IMR-90 (cell line): ENCODE results near the gene DGKG. TPM values are rescaled to one million over a fixed set of nuclear protein-coding genes. Genes with fewer than 3 reads are reported as not detected.

Source experiments
- ATAC-seq: fragments of 200-7000 bp; cut with Tn5 transposase; 2 replicates; pipeline ENCODE4 v1.9.1; 2020; ENCODE audit warnings: low read depth, mild to moderate bottlenecking, moderate library complexity
- BruUV-seq: library from RNA; stranded (reverse); fragments of 400-500 nt; replicated peaks from 2 replicates; lab custom pipeline; 2021; lab: Mats Ljungman, UMichigan
- CTCF ChIA-PET: fragments of 300-600 bp; formaldehyde crosslinking; extraction: SDS; loops from one replicate; lab custom pipeline; 2021; ENCODE audit warnings: antibody characterized with exemption; lab: Yijun Ruan, JAX
- POLR2A ChIA-PET: fragments of 300-600 bp; sonication (Branson Sonifier 250); formaldehyde crosslinking; loops from one replicate; lab custom pipeline; 2022; ENCODE audit warnings: antibody characterized with exemption; ENCODE audit not compliant: unreplicated experiment; lab: Charles Lee
- DNase-seq: peaks from one replicate; pipeline ENCODE4 v3.0.0; 2013
- H2AFZ ChIP-seq: replicated peaks from 2 replicates; pipeline ENCODE3; 2013; ENCODE audit warnings: low read length, mild to moderate bottlenecking; ENCODE audit not compliant: poor library complexity
- H2AK5ac ChIP-seq: 2 replicates; pipeline ENCODE4 v1.6.1; 2013; ENCODE audit warnings: low read depth, low read length, inconsistent platforms
- H2AK9ac ChIP-seq: replicated peaks from 2 replicates; pipeline ENCODE3; 2013; ENCODE audit warnings: mild to moderate bottlenecking, low read depth, low read length, moderate library complexity; ENCODE audit not compliant: poor library complexity
- H2BK120ac ChIP-seq: 2 replicates; pipeline ENCODE4 v1.6.1; 2013; ENCODE audit warnings: low read depth, low read length, inconsistent platforms
- H2BK15ac ChIP-seq: 3 replicates; pipeline ENCODE4 v1.6.1; 2013; ENCODE audit warnings: low read depth, low read length, inconsistent platforms
- H2BK20ac ChIP-seq: 2 replicates; pipeline ENCODE4 v1.6.1; 2013; ENCODE audit warnings: low read depth, mild to moderate bottlenecking, inconsistent platforms, low read length, moderate library complexity
- H2BK5ac ChIP-seq: 2 replicates; pipeline ENCODE4 v1.6.1; 2013; ENCODE audit warnings: mild to moderate bottlenecking, low read depth, low read length, inconsistent platforms; ENCODE audit not compliant: poor library complexity, severe bottlenecking
- H3K14ac ChIP-seq: replicated peaks from 2 replicates; pipeline ENCODE4 v1.6.1; 2013; ENCODE audit warnings: low read depth, low read length, inconsistent platforms
- H3K18ac ChIP-seq: 2 replicates; pipeline ENCODE4 v1.6.1; 2013; ENCODE audit warnings: low read depth, low read length, control low read depth
- H3K23ac ChIP-seq: 2 replicates; pipeline ENCODE4 v1.6.1; 2013; ENCODE audit warnings: low read depth, low read length, inconsistent platforms
- H3K27ac ChIP-seq: 2 replicates; pipeline ENCODE4 v1.5.1; 2013; ENCODE audit warnings: mild to moderate bottlenecking, control low read depth, low read length; ENCODE audit not compliant: insufficient read depth
- H3K27me3 ChIP-seq: 2 replicates; pipeline ENCODE4 v1.6.1; 2013; ENCODE audit warnings: low read length; ENCODE audit not compliant: control insufficient read depth, insufficient read depth
- H3K36me3 ChIP-seq: 2 replicates; pipeline ENCODE4 v1.6.1; 2013; ENCODE audit warnings: low read length, mixed read lengths; ENCODE audit not compliant: control insufficient read depth, insufficient read depth
- H3K4ac ChIP-seq: 2 replicates; pipeline ENCODE4 v1.6.1; 2013; ENCODE audit warnings: low read depth, low read length, inconsistent platforms
- H3K4me1 ChIP-seq: 2 replicates; pipeline ENCODE4 v1.6.1; 2013; ENCODE audit warnings: low read length, mixed read lengths; ENCODE audit not compliant: control insufficient read depth, insufficient read depth
- H3K4me2 ChIP-seq: 2 replicates; pipeline ENCODE4 v1.6.1; 2013; ENCODE audit warnings: low read depth, mild to moderate bottlenecking, control low read depth, low read length, moderate library complexity
- H3K4me3 ChIP-seq: 2 replicates; pipeline ENCODE4 v1.5.1; 2013; ENCODE audit warnings: low read depth, mild to moderate bottlenecking, control low read depth, low read length, moderate library complexity; ENCODE audit not compliant: insufficient read depth
- H3K56ac ChIP-seq: 2 replicates; pipeline ENCODE4 v1.6.1; 2013; ENCODE audit warnings: low read length, inconsistent platforms; ENCODE audit not compliant: insufficient read depth; ENCODE audit errors: extremely low read depth
- H3K79me1 ChIP-seq, 2 experiments: 2 replicates each; pipeline ENCODE4 v1.6.1; 2013; ENCODE audit warnings: low read length in 2 of 2, inconsistent platforms in 1 of 2, low read depth in 1 of 2
- H3K9ac ChIP-seq: 2 replicates; pipeline ENCODE4 v1.6.1; 2013; ENCODE audit warnings: low read depth, low read length, control low read depth
- H3K9me1 ChIP-seq: 2 replicates; pipeline ENCODE4 v1.6.1; 2013; ENCODE audit warnings: low read length, inconsistent platforms; ENCODE audit not compliant: insufficient read depth
- H3K9me3 ChIP-seq: 2 replicates; pipeline ENCODE4 v1.6.1; 2013; ENCODE audit warnings: low read length; ENCODE audit not compliant: control insufficient read depth, insufficient read depth
- H4K20me1 ChIP-seq: 2 replicates; pipeline ENCODE4 v1.6.1; 2013; ENCODE audit warnings: low read length, inconsistent platforms; ENCODE audit not compliant: insufficient read depth
- H4K5ac ChIP-seq: 2 replicates; pipeline ENCODE4 v1.6.1; 2013; ENCODE audit warnings: mild to moderate bottlenecking, low read depth, low read length, control low read depth
- H4K8ac ChIP-seq, 2 experiments: 2 replicates each; pipeline ENCODE4 v1.6.1; 2013; ENCODE audit warnings: low read depth in 2 of 2, low read length in 2 of 2, control low read depth in 1 of 2, inconsistent platforms in 1 of 2
- H4K91ac ChIP-seq: 2 replicates; pipeline ENCODE4 v1.6.1; 2013; ENCODE audit warnings: low read depth, low read length, inconsistent platforms; ENCODE audit not compliant: insufficient read depth
- CEBPB ChIP-seq: IDR thresholded peaks from 2 replicates; pipeline ENCODE4 v1.6.1; 2012; ENCODE audit warnings: low read depth, low read length, improper control_type of control experiment
- CHD1 ChIP-seq: IDR thresholded peaks from 2 replicates; pipeline ENCODE4 v1.6.1; 2012; ENCODE audit warnings: low read depth, low read length, improper control_type of control experiment
- NFE2L2 ChIP-seq: fragments of 150-350 bp; IDR thresholded peaks from 2 replicates; pipeline ENCODE4 v1.6.1; 2016; ENCODE audit warnings: low read depth, mild to moderate bottlenecking, low read length
- POLR2A ChIP-seq: IDR thresholded peaks from 2 replicates; pipeline ENCODE4 v1.6.1; 2012; ENCODE audit warnings: mild to moderate bottlenecking, low read depth, low read length
- RCOR1 ChIP-seq: IDR thresholded peaks from 2 replicates; pipeline ENCODE4 v1.6.1; 2012; ENCODE audit warnings: mild to moderate bottlenecking, low read length, improper control_type of control experiment; ENCODE audit not compliant: insufficient replicate concordance
- SMC3 ChIP-seq: fragments of 150-350 bp; IDR thresholded peaks from 2 replicates; pipeline ENCODE4 v1.6.1; 2016; ENCODE audit warnings: low read depth, mild to moderate bottlenecking, antibody characterized with exemption, low read length, moderate library complexity
- WGBS, 2 experiments: methylation state at CpG; one replicate each; pipeline versions ENCODE4 v1.1.5 to v1.1.7; 2013; ENCODE audit warnings: missing lambda C conversion rate in 2 of 2; ENCODE audit not compliant: insufficient read length in 1 of 2; ENCODE audit errors: extremely low coverage in 2 of 2; 5-methylcytosine and 5-hydroxymethylcytosine counted together
- dilution Hi-C: fragments of 300-500 bp; cut with HindIII; formaldehyde crosslinking; loops from one replicate; pipeline ENCODE4 v1.14.3; 2018; ENCODE audit warnings: low sequenced_read_pairs; ENCODE audit not compliant: unreplicated experiment
- in situ Hi-C: fragments of 300-500 bp; cut with MboI; formaldehyde crosslinking; loops from 3 replicates; pipeline ENCODE4 v1.14.3; 2019; ENCODE audit warnings: low sequenced_read_pairs, inconsistent platforms, mixed read lengths
- intact Hi-C: fragments of 100-400 bp; cut with micrococcal nuclease; formaldehyde crosslinking; loops from 2 replicates; pipeline ENCODE4 v1.10.0; 2022
- polyA plus RNA-seq, 3 experiments: library from polyadenylated mRNA; depleted of rRNA; stranded (reverse); fragments of >200 nt; gene quantifications; 2 replicates each; pipeline ENCODE4 v1.2.3, GENCODE V29; 2012; ENCODE audit warnings: low replicate concordance in 1 of 3
- total RNA-seq: library from RNA; depleted of rRNA; stranded (reverse); fragments of >200 nt; gene quantifications from 2 replicates; pipeline ENCODE4 v1.2.3, GENCODE V29; 2012
- TF ChIP-seq, protein P1 (sequence below): conservative IDR thresholded peaks from 2 replicates; pipeline ENCODE4 v1.5.1; 2012; ENCODE audit warnings: mild to moderate bottlenecking, low read depth, low read length, improper control_type of control experiment

DGKG gene
- total and polyA plus RNA-seq, 2 of the 4 experiments (the other 2 are of a cell fraction) = 1.2 to 4.1 TPM

- TF ChIP-seq NFE2L2 (no peak), RCOR1 (no peak), SMC3 (no peak), CEBPB (no peak), POLR2A (no peak), CHD1 (no peak)
- TF ChIP-seq, protein P1, sequence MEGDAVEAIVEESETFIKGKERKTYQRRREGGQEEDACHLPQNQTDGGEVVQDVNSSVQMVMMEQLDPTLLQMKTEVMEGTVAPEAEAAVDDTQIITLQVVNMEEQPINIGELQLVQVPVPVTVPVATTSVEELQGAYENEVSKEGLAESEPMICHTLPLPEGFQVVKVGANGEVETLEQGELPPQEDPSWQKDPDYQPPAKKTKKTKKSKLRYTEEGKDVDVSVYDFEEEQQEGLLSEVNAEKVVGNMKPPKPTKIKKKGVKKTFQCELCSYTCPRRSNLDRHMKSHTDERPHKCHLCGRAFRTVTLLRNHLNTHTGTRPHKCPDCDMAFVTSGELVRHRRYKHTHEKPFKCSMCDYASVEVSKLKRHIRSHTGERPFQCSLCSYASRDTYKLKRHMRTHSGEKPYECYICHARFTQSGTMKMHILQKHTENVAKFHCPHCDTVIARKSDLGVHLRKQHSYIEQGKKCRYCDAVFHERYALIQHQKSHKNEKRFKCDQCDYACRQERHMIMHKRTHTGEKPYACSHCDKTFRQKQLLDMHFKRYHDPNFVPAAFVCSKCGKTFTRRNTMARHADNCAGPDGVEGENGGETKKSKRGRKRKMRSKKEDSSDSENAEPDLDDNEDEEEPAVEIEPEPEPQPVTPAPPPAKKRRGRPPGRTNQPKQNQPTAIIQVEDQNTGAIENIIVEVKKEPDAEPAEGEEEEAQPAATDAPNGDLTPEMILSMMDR = no peak
- Histone ChIP-seq H2BK20ac (no peak overlapping the region), H2AFZ (no peak overlapping the region), H2BK5ac (no peak overlapping the region), H3K27ac (no peak overlapping the region), H4K20me1 (no peaks in the 10 kb centered on the region), H4K91ac (no peak overlapping the region), H3K9ac (no peak overlapping the region), H3K4me3 (no peak overlapping the region), H3K79me1 (no peaks in the 10 kb centered on the region), H4K5ac (no peak overlapping the region), H3K4me1 (no peaks in the 10 kb centered on the region), H3K4me2 (no peak overlapping the region), H3K4ac (no peak overlapping the region), H2BK120ac (no peak overlapping the region), H3K9me3 (no peaks in the 10 kb centered on the region), H3K56ac (no peak overlapping the region), H2AK5ac (no peak overlapping the region), H3K14ac (no peak overlapping the region), H4K8ac (no peak overlapping the region), H3K27me3 (peaks cover 5% of the 10 kb centered on the region), H2AK9ac (no peak overlapping the region), H3K9me1 (no peaks in the 10 kb centered on the region), H3K36me3 (no peaks in the 10 kb centered on the region), H2BK15ac (no peak overlapping the region), H3K23ac (no peak overlapping the region), H3K18ac (no peak overlapping the region)
- no peak for DNase-seq
- no TSS peak for BruUV-seq
- dilution Hi-C loops (no loop called here), in situ Hi-C loops (no loop called here), intact Hi-C loops (no loop called here)
- ChIA-PET POLR2A (no interaction called here), CTCF (no interaction called here)
- ATAC-seq = no peak
- 65% methylated on average over 2 of the region's 5 CpGs; no CpG with 5 or more reads in 1 of the 2 experiments for WGBS, 2 experiments
These were observed 127.9 kb downstream of the DGKG start for GRCh38 chr3:186234152-186234551.
